Natural killer cell (primary cell): ENCODE results near the gene C1orf52. TPM values are rescaled to one million over a fixed set of nuclear protein-coding genes. Genes with fewer than 3 reads are reported as not detected.

Experiments used
- ATAC-seq, 3 donors: fragments of 150-1000 bp in 2 of 3; fragments of 200-7000 bp in 1 of 3; cut with Tn5 transposase; 1 replicate in 1 of 3; 2 replicates in 2 of 3; pipeline ENCODE4 v1.10.0; 2021; ENCODE audit warnings: mild to moderate bottlenecking in 2 of 3, moderate library complexity in 2 of 3
- DNase-seq, 2 donors: peaks; one replicate each; pipeline versions ENCODE4 v3.0.0 to v3.0.0-alpha.2; 2013 to 2021; ENCODE audit warnings: mixed read lengths in 1 of 2
- H3K27ac ChIP-seq: one replicate; pipeline ENCODE4 v1.5.1; 2013; ENCODE audit warnings: mild to moderate bottlenecking, low read length
- H3K27me3 ChIP-seq: one replicate; pipeline ENCODE4 v1.6.1; 2013; ENCODE audit warnings: low read length; ENCODE audit not compliant: control insufficient read depth, insufficient read depth
- H3K36me3 ChIP-seq: one replicate; pipeline ENCODE4 v1.6.1; 2013; ENCODE audit warnings: low read length; ENCODE audit not compliant: control insufficient read depth, insufficient read depth
- H3K4me1 ChIP-seq: one replicate; pipeline ENCODE4 v1.6.1; 2013; ENCODE audit warnings: low read length; ENCODE audit not compliant: control insufficient read depth, insufficient read depth
- H3K4me3 ChIP-seq: one replicate; pipeline ENCODE4 v1.5.1; 2013; ENCODE audit warnings: low read length
- H3K9me3 ChIP-seq: one replicate; pipeline ENCODE4 v1.6.1; 2013; ENCODE audit warnings: low read length; ENCODE audit not compliant: control insufficient read depth, insufficient read depth
- H3K27ac Mint-ChIP-seq, 2 donors: one replicate each; pipeline ENCODE4 v1.8.0; 2022; ENCODE audit warnings: mild to moderate bottlenecking in 2 of 2, mixed read lengths in 2 of 2, moderate library complexity in 1 of 2
- H3K27me3 Mint-ChIP-seq, 2 donors: one replicate each; pipeline ENCODE4 v1.8.0; 2022; ENCODE audit warnings: low read depth in 2 of 2, mixed read lengths in 2 of 2
- H3K36me3 Mint-ChIP-seq: one replicate; pipeline ENCODE4 v1.8.0; 2022; ENCODE audit warnings: mixed read lengths
- H3K4me1 Mint-ChIP-seq, 2 donors: one replicate each; pipeline ENCODE4 v1.8.0; 2022; ENCODE audit warnings: mixed read lengths in 2 of 2
- H3K4me3 Mint-ChIP-seq: one replicate; pipeline ENCODE4 v1.8.0; 2022; ENCODE audit warnings: mild to moderate bottlenecking, moderate library complexity, mixed read lengths
- H3K9me3 Mint-ChIP-seq, 2 donors: one replicate each; pipeline ENCODE4 v1.8.0; 2022; ENCODE audit warnings: mixed read lengths in 2 of 2
- CTCF ChIP-seq: fragments of 200-600 bp; IDR thresholded peaks from one replicate; pipeline ENCODE4 v1.8.0; 2022; ENCODE audit warnings: antibody characterized with exemption
- WGBS: methylation state at CpG from one replicate; pipeline ENCODE4 v1.1.7; 2013; ENCODE audit warnings: missing lambda C conversion rate; ENCODE audit not compliant: insufficient coverage; 5-methylcytosine and 5-hydroxymethylcytosine counted together
- intact Hi-C: fragments of 100-400 bp; cut with micrococcal nuclease; formaldehyde crosslinking; loops from one replicate; pipeline ENCODE4 v1.14.2; 2022
- total RNA-seq, 4 donors: library from RNA; stranded (reverse); fragments of 120-200 nt in 1 of 4; gene quantifications; one replicate each; pipeline versions ENCODE4 v1.2.3 to v1.2.4, GENCODE V29; 2013 to 2022

Gene C1orf52
- total RNA-seq, 3 donors from 2014 or later (not counting 1 experiment from before 2014, with no cell fraction given): 50.6 to 67.3 (median 58.9) TPM

DNA sequence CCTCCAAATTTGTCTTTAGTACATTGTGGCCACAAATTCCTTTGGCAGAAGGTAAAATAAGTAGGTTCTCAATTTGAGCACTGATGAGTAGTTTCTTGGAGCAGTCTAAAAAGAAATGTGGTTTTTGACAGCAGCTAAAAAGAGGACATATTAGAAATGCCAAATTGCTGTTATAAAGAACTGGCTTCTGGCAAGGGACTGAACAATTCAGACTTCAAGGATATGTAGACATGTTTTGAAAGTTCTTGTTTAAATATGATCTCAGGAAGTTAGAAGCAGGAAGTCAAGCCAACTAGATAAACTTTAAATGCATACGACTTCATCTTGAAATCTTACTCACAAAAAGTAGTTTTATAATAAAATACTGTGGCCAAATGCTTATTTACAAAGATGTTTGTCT lies 18.8 kb downstream of the C1orf52 start:
- Histone ChIP-seq H3K27ac (no peak overlapping the region), H3K4me1 (no peaks in the 10 kb centered on the region), H3K9me3 (no peaks in the 10 kb centered on the region), H3K36me3 (no peaks in the 10 kb centered on the region), H3K27me3 (no peaks in the 10 kb centered on the region), H3K4me3 (no peak overlapping the region)
- intact Hi-C loops: no loop called here
- Mint-ChIP-seq H3K9me3 (no peaks in the 10 kb centered on the region), H3K27ac (no peak overlapping the region), H3K4me1 (no peaks in the 10 kb centered on the region), H3K4me3 (no peak overlapping the region), H3K36me3 (no peaks in the 10 kb centered on the region), H3K27me3 (no peaks in the 10 kb centered on the region)
- ATAC-seq: no peak
- WGBS: no CpG with 5 or more reads among the region's 1 CpG
- no peak for TF ChIP-seq CTCF
- DNase-seq: peak in 1 of 2 donors; percentile 10

DNA sequence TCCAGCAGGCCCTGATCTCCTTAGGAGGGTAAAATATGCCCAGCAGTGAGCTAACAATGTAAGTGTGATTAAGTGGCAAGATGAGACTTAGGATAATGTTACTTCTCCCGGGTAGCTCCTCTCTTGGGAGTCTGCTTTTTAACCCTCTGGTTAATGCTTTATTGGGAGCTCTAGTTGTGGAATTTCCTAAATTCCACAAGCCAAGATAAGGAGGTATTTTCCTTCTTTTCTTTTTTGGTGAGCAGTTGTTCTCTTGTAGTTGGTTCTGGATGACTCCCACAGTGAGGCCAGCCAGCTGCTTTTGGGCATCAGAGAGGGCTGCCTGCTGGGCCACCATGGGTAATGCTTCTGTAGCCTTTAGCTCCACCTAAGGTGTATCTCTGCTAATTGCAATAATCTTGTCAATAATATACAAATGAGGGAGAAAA lies 19.3 kb downstream of the C1orf52 start:
- H3K36me3 Mint-ChIP-seq: no peaks in the 10 kb centered on the region
- peak in 1 of 2 donors; percentile 47 for DNase-seq

GRCh38 chr1:85237613-85238012 lies 21.8 kb downstream of the C1orf52 start:
- no peak overlapping the region for H3K27ac ChIP-seq
- no peaks in the 10 kb centered on the region for H3K4me1 ChIP-seq
- Mint-ChIP-seq H3K27me3 (no peaks in the 10 kb centered on the region), H3K36me3 (no peaks in the 10 kb centered on the region), H3K27ac (no peak overlapping the region), H3K4me3 (no peak overlapping the region), H3K9me3 (no peaks in the 10 kb centered on the region), H3K4me1 (no peaks in the 10 kb centered on the region)
- no peaks in the 10 kb centered on the region for H3K27me3 ChIP-seq
- intact Hi-C loops: no loop called here
- no peak for DNase-seq
- 97% methylated on average over 1 of the region's 1 CpG for WGBS
- H3K36me3 ChIP-seq: no peaks in the 10 kb centered on the region
- H3K4me3 ChIP-seq: no peak overlapping the region
- ATAC-seq: no peak
- no peaks in the 10 kb centered on the region for H3K9me3 ChIP-seq
- no peak for TF ChIP-seq CTCF

More for the DNA sequence above, 19.3 kb downstream of the C1orf52 start:
- H3K4me1 Mint-ChIP-seq: no peaks in the 10 kb centered on the region
- no peaks in the 10 kb centered on the region for H3K27me3 ChIP-seq
- no peaks in the 10 kb centered on the region for H3K27me3 Mint-ChIP-seq
- WGBS: 90% methylated on average over 1 of the region's 1 CpG
- H3K27ac ChIP-seq: no peak overlapping the region
- no peaks in the 10 kb centered on the region for H3K9me3 ChIP-seq
- H3K27ac Mint-ChIP-seq: no peak overlapping the region
- no peaks in the 10 kb centered on the region for H3K36me3 ChIP-seq
- ATAC-seq: no peak
- TF ChIP-seq CTCF: no peak
- no peaks in the 10 kb centered on the region for H3K9me3 Mint-ChIP-seq
- H3K4me3 Mint-ChIP-seq: no peak overlapping the region
- H3K4me3 ChIP-seq: no peak overlapping the region
- no peaks in the 10 kb centered on the region for H3K4me1 ChIP-seq
- intact Hi-C loops: no loop called here

GRCh38 chr1:85230305-85230977 lies 29.0 kb downstream of the C1orf52 start:
- Mint-ChIP-seq H3K4me1 (no peaks in the 10 kb centered on the region), H3K36me3 (no peaks in the 10 kb centered on the region), H3K27me3 (peaks cover 7 to 18% of the 10 kb centered on the region in 2 donors), H3K27ac (no peak overlapping the region), H3K4me3 (no peak overlapping the region), H3K9me3 (no peaks in the 10 kb centered on the region)
- intact Hi-C loops: no loop called here
- WGBS: 54% methylated on average over 8 of the region's 8 CpGs
- Histone ChIP-seq H3K4me1 (no peaks in the 10 kb centered on the region), H3K27me3 (no peaks in the 10 kb centered on the region), H3K36me3 (no peaks in the 10 kb centered on the region), H3K27ac (no peak overlapping the region), H3K9me3 (no peaks in the 10 kb centered on the region), H3K4me3 (no peak overlapping the region)
- peak in 1 of 2 donors; percentile 46 for DNase-seq
- ATAC-seq: no peak
- no peak for TF ChIP-seq CTCF
